ENCODE data around the gene CDYL. TPM values are rescaled to one million over a fixed set of nuclear protein-coding genes. Genes with fewer than 3 reads are reported as not detected.
"Not testable (repeated sequence)": the region's sequence is repeated elsewhere in the genome, so short reads cannot be mapped to it uniquely, and the experiment has no call there.

The CDYL gene
- total RNA-seq, 1 experiment from 2014 or later: 38.4 TPM

GRCh38 chr6:5004373-5005037 is 228.3 kb downstream of the CDYL start:
- intact Hi-C loops (cut with micrococcal nuclease): no loop called here
- peaks cover 15% of the 10 kb centered on the region; the same call in 1 of the 2 replicates for H3K36me3 ChIP-seq (ENCODE audit: low read depth, low read length)
- TSS peak; percentile 73 for BruUV-seq (replicated peaks)
- CTCF ChIA-PET: interaction anchor here (0.7 kb wide), 1 partner anchor 26 kb away, joined by 4 read pairs; no protein-coding TSS in a partner anchor
- POLR2A ChIA-PET (ENCODE audit: unreplicated experiment): no interaction called here
- H3K27me3 ChIP-seq (ENCODE audit: low read length): no peaks in the 10 kb centered on the region
- ATAC-seq (no peak), DNase-seq (no peak)
- no peaks in the 10 kb centered on the region for H3K9me2 ChIP-seq (replicated peaks; ENCODE audit: low read length)
- peak overlapping the region; percentile 77 for H3K9ac ChIP-seq (ENCODE audit: low read length)
- H3K79me2 ChIP-seq (ENCODE audit: low read length): peaks cover 6% of the 10 kb centered on the region; the same call in 1 of the 2 replicates
- peak overlapping the region; percentile 82 for H3K4me3 ChIP-seq (ENCODE audit: low read length)
- H3K4me1 ChIP-seq (ENCODE audit: insufficient read depth, low read length): peaks cover 11% of the 10 kb centered on the region; the same call in 1 of the 2 replicates
- peak overlapping the region; percentile 93 for H3K4me2 ChIP-seq (ENCODE audit: low read length)
- TF ChIP-seq CTCF (conservative IDR thresholded peaks at IDR 0.05; ENCODE audit: low read depth, low read length) (no peak), EZH2 (IDR thresholded peaks at IDR 0.05; ENCODE audit: low read length, unreplicated experiment) (no peak), EZH2phosphoT487 (IDR thresholded peaks at IDR 0.05; ENCODE audit: borderline replicate concordance, low read length) (no peak)
- H4K20me1 ChIP-seq (ENCODE audit: low read length): no peaks in the 10 kb centered on the region
- H3F3A ChIP-seq (ENCODE audit: low read length, unreplicated experiment): no peaks in the 10 kb centered on the region
- H3K9me3 ChIP-seq (ENCODE audit: low read length): no peaks in the 10 kb centered on the region
- H2AFZ ChIP-seq (ENCODE audit: low read length): peak overlapping the region; percentile 92
- H3K27ac ChIP-seq (ENCODE audit: low read length): no peak overlapping the region

- H3K27ac ChIP-seq (ENCODE audit: low read length); H4K20me1 ChIP-seq (ENCODE audit: low read length); ATAC-seq; H3K9ac ChIP-seq (ENCODE audit: low read length); H3K9me3 ChIP-seq (ENCODE audit: low read length); intact Hi-C loops (cut with micrococcal nuclease); H2AFZ ChIP-seq (ENCODE audit: low read length); CTCF ChIA-PET; H3F3A ChIP-seq (ENCODE audit: low read length, unreplicated experiment); POLR2A ChIA-PET (ENCODE audit: unreplicated experiment); H3K27me3 ChIP-seq (ENCODE audit: low read length); H3K9me2 ChIP-seq (replicated peaks; ENCODE audit: low read length); DNase-seq; H3K79me2 ChIP-seq (ENCODE audit: low read length); BruUV-seq (replicated peaks); H3K4me3 ChIP-seq (ENCODE audit: low read length): not testable (repeated sequence)
- Histone ChIP-seq H3K36me3 (ENCODE audit: low read depth, low read length) (peaks cover 12% of the 10 kb centered on the region; the same call in 1 of the 2 replicates), H3K4me1 (ENCODE audit: insufficient read depth, low read length) (peaks cover 11% of the 10 kb centered on the region; the same call in 1 of the 2 replicates), H3K4me2 (ENCODE audit: low read length) (peak overlapping the region; percentile 93; the same call in 1 of the 2 replicates)
Observed at GRCh38 chr6:5005038-5005433, 228.8 kb downstream of the CDYL start.

Other genes starting within 250 kb of the CDYL start
- 29.3 and 37.9 TPM in 2 replicates for gene RPP40, start 227.6 kb downstream of the CDYL start, total RNA-seq (2014; rRNA removed)

Measured in PC-3 (cell line).